Panc1 (cell line): ENCODE results near the gene SLC25A31. TPM values are rescaled to one million over a fixed set of nuclear protein-coding genes. Genes with fewer than 3 reads are reported as not detected.

ENCODE experiments used
- ATAC-seq: fragments of 200-7000 bp; cut with Tn5 transposase; 2 replicates; pipeline ENCODE4 v1.9.1; 2020; ENCODE audit warnings: mild to moderate bottlenecking, moderate library complexity
- BruUV-seq: library from RNA; stranded (reverse); fragments of 400-500 nt; replicated peaks from 2 replicates; lab custom pipeline; 2021; lab: Mats Ljungman, UMichigan
- CTCF ChIA-PET: fragments of 300-600 bp; sonication (Branson Sonifier 250); formaldehyde crosslinking; loops from one replicate; lab custom pipeline; 2022; ENCODE audit warnings: antibody characterized with exemption; lab: Charles Lee
- POLR2A ChIA-PET: fragments of 300-600 bp; sonication (Branson Sonifier 250); formaldehyde crosslinking; loops from one replicate; lab custom pipeline; 2022; ENCODE audit warnings: antibody characterized with exemption; lab: Charles Lee
- DNase-seq: peaks from one replicate; pipeline ENCODE4 v3.0.0-alpha.2; 2010; ENCODE audit warnings: low read depth, low spot score
- H3K27ac ChIP-seq: 2 replicates; pipeline ENCODE4 v1.5.1; 2011; ENCODE audit warnings: mild to moderate bottlenecking, low read length, inconsistent platforms
- H3K27me3 ChIP-seq: fragments of 200-500 bp; sonication (Bioruptor generic); 2 replicates; pipeline ENCODE4 v1.6.0; 2014; ENCODE audit warnings: low read length, inconsistent platforms; ENCODE audit not compliant: control insufficient read depth, insufficient read depth
- H3K36me3 ChIP-seq: fragments of 200-500 bp; sonication (Bioruptor generic); 2 replicates; pipeline ENCODE4 v1.5.1; 2014; ENCODE audit warnings: inconsistent platforms, mild to moderate bottlenecking, low read length, moderate library complexity; ENCODE audit not compliant: control insufficient read depth, insufficient read depth
- H3K4me1 ChIP-seq: 2 replicates; pipeline ENCODE4 v1.5.1; 2011; ENCODE audit warnings: inconsistent platforms, mild to moderate bottlenecking, low read length, moderate library complexity; ENCODE audit not compliant: control insufficient read depth, insufficient read depth
- H3K4me3 ChIP-seq, 2 experiments: 2 replicates each; pipeline ENCODE4 v1.5.1; 2011 to 2012; ENCODE audit warnings: low read depth in 2 of 2, low read length in 2 of 2, mild to moderate bottlenecking in 2 of 2, inconsistent platforms in 1 of 2, moderate library complexity in 1 of 2
- H3K9me3 ChIP-seq: fragments of 200-500 bp; sonication (Bioruptor generic); 2 replicates; pipeline ENCODE4 v1.5.1; 2014; ENCODE audit warnings: low read depth, mild to moderate bottlenecking, inconsistent platforms, low read length, moderate library complexity; ENCODE audit not compliant: control insufficient read depth, insufficient read depth
- CTCF ChIP-seq: fragments of 450-650 bp; IDR thresholded peaks from 2 replicates; pipeline ENCODE4 v1.5.1; 2017; ENCODE audit warnings: mild to moderate bottlenecking
- POLR2AphosphoS5 ChIP-seq: IDR thresholded peaks from 2 replicates; pipeline ENCODE4 v1.6.1; 2012; ENCODE audit warnings: mild to moderate bottlenecking, low read depth, low read length, moderate library complexity
- REST ChIP-seq, 2 experiments: IDR thresholded peaks; 2 replicates each; pipeline ENCODE4 v1.6.1; 2011 to 2012; ENCODE audit warnings: low read depth in 2 of 2, control low read depth in 1 of 2, low read length in 1 of 2, mild to moderate bottlenecking in 1 of 2, moderate library complexity in 1 of 2; ENCODE audit not compliant: insufficient read depth in 1 of 2
- SIN3A ChIP-seq: IDR thresholded peaks from 2 replicates; pipeline ENCODE4 v1.6.1; 2012; ENCODE audit warnings: low read depth, mild to moderate bottlenecking, low read length, moderate library complexity, borderline replicate concordance; ENCODE audit not compliant: insufficient read depth
- TCF7L2 ChIP-seq: IDR thresholded peaks from 2 replicates; pipeline ENCODE4 v1.6.1; 2011; ENCODE audit warnings: mild to moderate bottlenecking, low read depth, low read length, inconsistent platforms
- in situ Hi-C: cut with HindIII; loops from 2 replicates; pipeline ENCODE4 v1.10.0; 2016; ENCODE audit warnings: low sequenced_read_pairs, low pct_unique_long_range_greater_than_20kb
- intact Hi-C: fragments of 100-400 bp; cut with micrococcal nuclease; formaldehyde crosslinking; loops from one replicate; pipeline ENCODE4 v1.10.0; 2022; ENCODE audit not compliant: unreplicated experiment
- total RNA-seq: library from RNA; stranded (reverse); gene quantifications from one replicate; pipeline ENCODE4 v1.2.1, GENCODE V29; 2021; ENCODE audit not compliant: unreplicated experiment

The SLC25A31 gene
- total RNA-seq, 1 experiment from 2014 or later, result not detected

GRCh38 chr4:127756906-127757305, 26.7 kb downstream of the SLC25A31 start:
- TF ChIP-seq CTCF (no peak), SIN3A (no peak), POLR2AphosphoS5 (no peak), TCF7L2 (no peak), REST (IDR thresholded peaks at IDR 0.05; ENCODE audit: insufficient read depth in 1 of 2, low read depth in 2 of 2, low read length in 1 of 2) (no peak)
- in situ Hi-C loops, result no loop called here
- intact Hi-C loops, result no loop called here
- Histone ChIP-seq H3K4me3 (no peak overlapping the region), H3K4me1 (no peaks in the 10 kb centered on the region), H3K9me3 (no peaks in the 10 kb centered on the region), H3K36me3 (no peaks in the 10 kb centered on the region), H3K27me3 (no peaks in the 10 kb centered on the region), H3K27ac (no peak overlapping the region)
- ATAC-seq (no peak), DNase-seq (no peak)
- no TSS peak for BruUV-seq
- CTCF ChIA-PET, result no interaction called here
- POLR2A ChIA-PET, result no interaction called here

GRCh38 chr4:127759228-127759820, 29.1 kb downstream of the SLC25A31 start:
- DNase-seq (no peak), ATAC-seq (no peak)
- Histone ChIP-seq H3K36me3 (no peaks in the 10 kb centered on the region), H3K4me3 (no peak overlapping the region), H3K9me3 (no peaks in the 10 kb centered on the region), H3K4me1 (no peaks in the 10 kb centered on the region), H3K27ac (no peak overlapping the region), H3K27me3 (no peaks in the 10 kb centered on the region)
- no TSS peak for BruUV-seq
- ChIA-PET CTCF (no interaction called here), POLR2A (no interaction called here)
- in situ Hi-C loops, result no loop called here
- no peak for TF ChIP-seq CTCF
- no peak for TF ChIP-seq TCF7L2
- TF ChIP-seq POLR2AphosphoS5, result no peak
- TF ChIP-seq REST (IDR thresholded peaks at IDR 0.05; ENCODE audit: insufficient read depth in 1 of 2, low read depth in 2 of 2, low read length in 1 of 2), result no peak
- no peak for TF ChIP-seq SIN3A
- intact Hi-C loops, result no loop called here
